Measurements from ENCODE around the gene IMMT. TPM values are rescaled to one million over a fixed set of nuclear protein-coding genes. Genes with fewer than 3 reads are reported as not detected.

The IMMT gene
- total and polyA plus RNA-seq, 9 of the 15 experiments (the other 6 are each of a cell fraction or from before 2014, with no cell fraction given) = 119 to 294 (median 140) TPM

GRCh38 chr2:86216575-86217555, 21.6 kb upstream of the IMMT start (continued):
- TF ChIP-seq GABPB1 (CRISPR knock-in tag; IDR thresholded peaks at IDR 0.05) = no peak
- peak; percentile 99 for TF ChIP-seq ZNF316 (IDR thresholded peaks at IDR 0.05)
- TF ChIP-seq ZBTB9 (CRISPR knock-in tag; IDR thresholded peaks at IDR 0.05) = no peak
- TF ChIP-seq ZHX1 (conservative IDR thresholded peaks at IDR 0.05; ENCODE audit: low read length) = no peak
- no peak for TF ChIP-seq BCLAF1 (IDR thresholded peaks at IDR 0.05; ENCODE audit: borderline replicate concordance in 1 of 2, control insufficient read depth in 1 of 2, low read depth in 2 of 2, low read length in 1 of 2)
- no peak for TF ChIP-seq SMAD1 (IDR thresholded peaks at IDR 0.05; ENCODE audit: low read depth, low read length, partially characterized antibody)
- no peak for TF ChIP-seq SETDB1 (IDR thresholded peaks at IDR 0.05; ENCODE audit: low read length)
- TF ChIP-seq SIN3A (IDR thresholded peaks at IDR 0.05; ENCODE audit: borderline replicate concordance in 2 of 2, control insufficient read depth in 1 of 2, low read depth in 2 of 2, low read length in 2 of 2) = no peak
- no peak for TF ChIP-seq FOXA3 (CRISPR knock-in tag; conservative IDR thresholded peaks at IDR 0.05 in 1 of 2, IDR thresholded peaks at IDR 0.05 in 1 of 2)
- TF ChIP-seq MECOM (CRISPR knock-in tag; IDR thresholded peaks at IDR 0.05) = no peak
- TF ChIP-seq ZNF583 (CRISPR knock-in tag; IDR thresholded peaks at IDR 0.05) = no peak
- no peak for TF ChIP-seq SIX5 (IDR thresholded peaks at IDR 0.05; ENCODE audit: borderline replicate concordance in 1 of 2, insufficient read depth in 1 of 2, low read depth in 1 of 2, low read length in 2 of 2)

Data from K562 (cell line).